22Rv1 (cell line): ENCODE data around the gene ERFL.

Source experiments
- ZFX ChIP-seq: fragments of 450-650 bp; IDR thresholded peaks from 2 replicates; pipeline ENCODE4 v1.6.1; 2017; ENCODE audit warnings: antibody characterized with exemption, borderline replicate concordance
- TF ChIP-seq, protein P1 (sequence below): fragments of 450-650 bp; IDR thresholded peaks from 2 replicates; pipeline ENCODE4 v1.5.1; 2017; ENCODE audit warnings: mild to moderate bottlenecking

DNA sequence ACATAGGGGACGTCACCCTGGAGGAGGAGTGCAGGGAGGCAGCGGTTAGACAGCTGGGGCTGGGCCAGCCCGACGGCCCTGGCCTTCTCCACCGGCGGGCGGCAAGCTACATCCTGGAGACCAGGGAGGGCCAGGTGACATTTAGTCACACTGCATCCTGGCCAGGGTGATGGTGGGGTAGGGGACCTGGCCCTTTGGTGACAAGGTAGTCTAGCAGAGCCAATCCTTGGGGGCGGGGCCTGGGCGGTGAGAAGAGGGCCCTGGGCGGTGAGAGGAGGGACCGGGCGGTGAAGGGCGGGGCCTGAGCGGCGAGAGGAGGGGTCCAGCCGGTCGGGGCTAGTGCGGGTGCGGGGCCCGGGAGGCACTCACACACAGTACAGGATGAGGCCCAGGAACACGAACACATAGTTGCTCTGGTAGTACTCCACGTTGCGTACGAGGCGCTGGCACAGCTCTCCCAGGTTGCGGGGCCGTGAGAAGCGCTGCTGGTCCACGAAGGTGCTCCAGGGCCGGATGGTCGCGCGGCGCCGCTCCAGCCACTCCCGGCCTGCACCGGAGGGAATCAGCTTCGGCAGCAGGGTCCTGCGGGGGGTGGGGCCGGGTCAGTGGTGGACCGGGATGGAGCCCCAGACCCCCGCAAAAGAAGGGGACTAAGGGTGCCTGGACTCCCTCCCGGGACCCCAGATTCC is 30.3 kb upstream of the ERFL start:
- TF ChIP-seq, protein P1, sequence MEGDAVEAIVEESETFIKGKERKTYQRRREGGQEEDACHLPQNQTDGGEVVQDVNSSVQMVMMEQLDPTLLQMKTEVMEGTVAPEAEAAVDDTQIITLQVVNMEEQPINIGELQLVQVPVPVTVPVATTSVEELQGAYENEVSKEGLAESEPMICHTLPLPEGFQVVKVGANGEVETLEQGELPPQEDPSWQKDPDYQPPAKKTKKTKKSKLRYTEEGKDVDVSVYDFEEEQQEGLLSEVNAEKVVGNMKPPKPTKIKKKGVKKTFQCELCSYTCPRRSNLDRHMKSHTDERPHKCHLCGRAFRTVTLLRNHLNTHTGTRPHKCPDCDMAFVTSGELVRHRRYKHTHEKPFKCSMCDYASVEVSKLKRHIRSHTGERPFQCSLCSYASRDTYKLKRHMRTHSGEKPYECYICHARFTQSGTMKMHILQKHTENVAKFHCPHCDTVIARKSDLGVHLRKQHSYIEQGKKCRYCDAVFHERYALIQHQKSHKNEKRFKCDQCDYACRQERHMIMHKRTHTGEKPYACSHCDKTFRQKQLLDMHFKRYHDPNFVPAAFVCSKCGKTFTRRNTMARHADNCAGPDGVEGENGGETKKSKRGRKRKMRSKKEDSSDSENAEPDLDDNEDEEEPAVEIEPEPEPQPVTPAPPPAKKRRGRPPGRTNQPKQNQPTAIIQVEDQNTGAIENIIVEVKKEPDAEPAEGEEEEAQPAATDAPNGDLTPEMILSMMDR = no peak
- TF ChIP-seq ZFX = no peak
